ENCODE data around the gene SLITRK5. TPM values are rescaled to one million over a fixed set of nuclear protein-coding genes. Genes with fewer than 3 reads are reported as not detected.

The SLITRK5 gene
- total and polyA plus RNA-seq, 9 donors, result 1.6 to 5.6 (median 2.0) TPM

- WGBS (ENCODE audit: insufficient coverage), result no CpG with 5 or more reads among the region's 1 CpG
- H3K36me3 ChIP-seq (ENCODE audit: control insufficient read depth, insufficient read depth, low read length), result no peaks in the 10 kb centered on the region
- no peak for DNase-seq
- H3K4me1 ChIP-seq (ENCODE audit: control insufficient read depth, insufficient read depth, low read length), result no peaks in the 10 kb centered on the region
- H3K27me3 ChIP-seq (ENCODE audit: control insufficient read depth, insufficient read depth, low read length), result no peaks in the 10 kb centered on the region
- H3K4me3 ChIP-seq (ENCODE audit: low read length), result no peak overlapping the region
- H3K9me3 ChIP-seq (replicated peaks; ENCODE audit: control insufficient read depth, low read depth, low read length), result no peaks in the 10 kb centered on the region
- no peak overlapping the region for H3K27ac ChIP-seq (ENCODE audit: low read length)
Observed at GRCh38 chr13:87696458-87696857, 25.3 kb downstream of the SLITRK5 start.

GRCh38 chr13:87698268-87698667, 27.1 kb downstream of the SLITRK5 start:
- H3K36me3 ChIP-seq (ENCODE audit: control insufficient read depth, insufficient read depth, low read length), result no peaks in the 10 kb centered on the region
- no peak for DNase-seq
- H3K27ac ChIP-seq (ENCODE audit: low read length), result no peak overlapping the region
- no peaks in the 10 kb centered on the region for H3K27me3 ChIP-seq (ENCODE audit: control insufficient read depth, insufficient read depth, low read length)
- H3K4me3 ChIP-seq (ENCODE audit: low read length), result no peak overlapping the region
- no CpG with 5 or more reads among the region's 2 CpGs for WGBS (ENCODE audit: insufficient coverage)
- H3K4me1 ChIP-seq (ENCODE audit: control insufficient read depth, insufficient read depth, low read length), result no peaks in the 10 kb centered on the region
- H3K9me3 ChIP-seq (replicated peaks; ENCODE audit: control insufficient read depth, low read depth, low read length), result no peaks in the 10 kb centered on the region

- no peaks in the 10 kb centered on the region for H3K36me3 ChIP-seq (ENCODE audit: control insufficient read depth, insufficient read depth, low read length)
- H3K4me3 ChIP-seq (ENCODE audit: low read length), result no peak overlapping the region
- no peaks in the 10 kb centered on the region for H3K9me3 ChIP-seq (replicated peaks; ENCODE audit: control insufficient read depth, low read depth, low read length)
- no peak for DNase-seq
- no peak overlapping the region for H3K27ac ChIP-seq (ENCODE audit: low read length)
- no CpG with 5 or more reads among the region's 1 CpG for WGBS (ENCODE audit: insufficient coverage)
- no peaks in the 10 kb centered on the region for H3K27me3 ChIP-seq (ENCODE audit: control insufficient read depth, insufficient read depth, low read length)
- H3K4me1 ChIP-seq (ENCODE audit: control insufficient read depth, insufficient read depth, low read length), result no peaks in the 10 kb centered on the region
Observed at GRCh38 chr13:87709947-87710346, 38.8 kb downstream of the SLITRK5 start.

- WGBS (ENCODE audit: insufficient coverage), result no CpG with 5 or more reads among the region's 2 CpGs
- Histone ChIP-seq H3K36me3 (ENCODE audit: control insufficient read depth, insufficient read depth, low read length) (no peaks in the 10 kb centered on the region), H3K9me3 (replicated peaks; ENCODE audit: control insufficient read depth, low read depth, low read length) (no peaks in the 10 kb centered on the region), H3K4me1 (ENCODE audit: control insufficient read depth, insufficient read depth, low read length) (no peaks in the 10 kb centered on the region), H3K27me3 (ENCODE audit: control insufficient read depth, insufficient read depth, low read length) (no peaks in the 10 kb centered on the region), H3K4me3 (ENCODE audit: low read length) (no peak overlapping the region), H3K27ac (ENCODE audit: low read length) (no peak overlapping the region)
- no peak for DNase-seq
Observed at GRCh38 chr13:87712012-87712411, 40.8 kb downstream of the SLITRK5 start.
